HG03025 (cell line): ENCODE data around the gene KIAA1755.
"Not testable (repeated sequence)": the region's sequence is repeated elsewhere in the genome, so short reads cannot be mapped to it uniquely, and the experiment has no call there.

Experiments used
- ATAC-seq: cut with Tn5 transposase; IDR thresholded peaks from one replicate; pipeline ENCODE4 v1.9.1; 2021; ENCODE audit warnings: mild to moderate bottlenecking, moderate library complexity; ENCODE audit not compliant: unreplicated experiment, low FRiP score

KIAA1755 gene

GRCh38 chr20:38267296-38267695 lies 6.8 kb upstream of the KIAA1755 start:
- no peak for ATAC-seq

GRCh38 chr20:38266426-38266825 lies 5.9 kb upstream of the KIAA1755 start:
- no peak for ATAC-seq

GRCh38 chr20:38262931-38263330 lies 2.4 kb upstream of the KIAA1755 start:
- no peak for ATAC-seq

GRCh38 chr20:38261054-38261390 lies 487 bp upstream of the KIAA1755 start:
- no peak for ATAC-seq

- ATAC-seq, result no peak
These were observed 534 bp downstream of the KIAA1755 start for GRCh38 chr20:38260025-38260377.

- ATAC-seq, result no peak
These were observed 1.9 kb downstream of the KIAA1755 start for GRCh38 chr20:38258545-38259215.

GRCh38 chr20:38256966-38257365 lies 3.6 kb downstream of the KIAA1755 start:
- no peak for ATAC-seq

GRCh38 chr20:38256021-38256420 lies 4.5 kb downstream of the KIAA1755 start:
- ATAC-seq, result no peak

- no peak for ATAC-seq
These were observed 5.1 kb downstream of the KIAA1755 start for GRCh38 chr20:38255393-38255792.

GRCh38 chr20:38254621-38255020 lies 5.9 kb downstream of the KIAA1755 start:
- not testable (repeated sequence) for ATAC-seq

- ATAC-seq, result no peak
These were observed 7.0 kb downstream of the KIAA1755 start for GRCh38 chr20:38253571-38253970.

GRCh38 chr20:38252292-38253288 lies 7.9 kb downstream of the KIAA1755 start:
- no peak for ATAC-seq

GRCh38 chr20:38251441-38251840 lies 9.1 kb downstream of the KIAA1755 start:
- not testable (repeated sequence) for ATAC-seq

- ATAC-seq, result no peak
These were observed 9.9 kb downstream of the KIAA1755 start for GRCh38 chr20:38250609-38251008.

- no peak for ATAC-seq
These were observed 10.8 kb downstream of the KIAA1755 start for GRCh38 chr20:38249536-38250310.

GRCh38 chr20:38248133-38248532 lies 12.4 kb downstream of the KIAA1755 start:
- ATAC-seq, result no peak

- not testable (repeated sequence) for ATAC-seq
These were observed 12.8 kb downstream of the KIAA1755 start for GRCh38 chr20:38247725-38248124.

GRCh38 chr20:38247166-38247509 lies 13.4 kb downstream of the KIAA1755 start:
- no peak for ATAC-seq

GRCh38 chr20:38246357-38247165 lies 14.0 kb downstream of the KIAA1755 start:
- no peak for ATAC-seq

GRCh38 chr20:38245753-38246152 lies 14.8 kb downstream of the KIAA1755 start:
- no peak for ATAC-seq
